B cell (primary cell): ENCODE results near the gene FUT7. TPM values are rescaled to one million over a fixed set of nuclear protein-coding genes. Genes with fewer than 3 reads are reported as not detected.

ENCODE experiments used
- ATAC-seq: fragments of 200-7000 bp; cut with Tn5 transposase; one replicate; pipeline ENCODE4 v1.10.0; 2021; ENCODE audit warnings: low read depth, mild to moderate bottlenecking, moderate number of reproducible peaks, moderate library complexity
- CTCF ChIA-PET: fragments of 350-600 bp; sonication (Branson Sonifier 250); formaldehyde crosslinking; loops from one replicate; lab custom pipeline; 2021; ENCODE audit warnings: antibody characterized with exemption, inconsistent platforms; lab: Charles Lee
- POLR2A ChIA-PET: fragments of 350-600 bp; sonication (Branson Sonifier 250); formaldehyde crosslinking; loops from one replicate; lab custom pipeline; 2021; ENCODE audit warnings: antibody characterized with exemption; lab: Charles Lee
- DNase-seq: peaks from one replicate; pipeline ENCODE4 v3.0.0; 2013
- H2AFZ ChIP-seq: 2 replicates; pipeline ENCODE4 v1.6.1; 2012; ENCODE audit warnings: mild to moderate bottlenecking, low read depth, low read length; ENCODE audit not compliant: insufficient read depth, poor library complexity, severe bottlenecking
- H3K27ac ChIP-seq, 2 donors: 1 replicate in 1 of 2; 2 replicates in 1 of 2; pipeline ENCODE4 v1.5.1; 2012 to 2013; ENCODE audit warnings: low read length in 2 of 2, mild to moderate bottlenecking in 2 of 2, moderate library complexity in 1 of 2
- H3K27me3 ChIP-seq, 4 experiments: fragments of 200-600 bp in 1 of 4; sonication (generic) in 1 of 4; replicated peaks in 1 of 4; 1 replicate in 2 of 4; 2 replicates in 2 of 4; pipeline versions ENCODE4 v1.6.1 to v1.7.0; 2013 to 2016; ENCODE audit warnings: low read length in 3 of 4, mild to moderate bottlenecking in 2 of 4, mixed read lengths in 1 of 4, moderate library complexity in 1 of 4; ENCODE audit not compliant: insufficient read depth in 4 of 4, control insufficient read depth in 3 of 4; ENCODE audit errors: control extremely low read depth in 1 of 4
- H3K36me3 ChIP-seq, 2 experiments: replicated peaks in 1 of 2; 1 replicate in 1 of 2; 2 replicates in 1 of 2; pipeline versions ENCODE4 v1.6.1 to v1.7.1; 2013; ENCODE audit warnings: low read length in 1 of 2; ENCODE audit not compliant: insufficient read depth in 2 of 2, control insufficient read depth in 1 of 2; ENCODE audit errors: control extremely low read depth in 1 of 2, extremely low read depth in 1 of 2
- H3K4me1 ChIP-seq, 2 donors: fragments of 200-600 bp in 1 of 2; sonication (generic) in 1 of 2; 1 replicate in 1 of 2; 2 replicates in 1 of 2; pipeline versions ENCODE4 v1.5.1 to v1.6.1; 2013 to 2017; ENCODE audit warnings: low read length in 2 of 2; ENCODE audit not compliant: control insufficient read depth in 2 of 2, insufficient read depth in 2 of 2
- H3K4me2 ChIP-seq: replicated peaks from 2 replicates; pipeline ENCODE3; 2012; ENCODE audit warnings: mild to moderate bottlenecking, low read depth, low read length; ENCODE audit not compliant: poor library complexity, severe bottlenecking
- H3K4me3 ChIP-seq, 5 experiments: fragments of 200-600 bp in 1 of 5; sonication (generic) in 1 of 5; 1 replicate in 3 of 5; 2 replicates in 2 of 5; pipeline versions ENCODE4 v1.5.1 to v1.7.0; 2011 to 2016; ENCODE audit warnings: low read length in 4 of 5, mild to moderate bottlenecking in 4 of 5, low read depth in 2 of 5, control low read depth in 1 of 5, moderate library complexity in 1 of 5; ENCODE audit not compliant: insufficient read depth in 1 of 5; ENCODE audit errors: control extremely low read depth in 1 of 5, extremely low read depth in 1 of 5
- H3K79me2 ChIP-seq: fragments of 200-600 bp; sonication (generic); one replicate; pipeline ENCODE4 v1.6.0; 2016; ENCODE audit warnings: low read length; ENCODE audit not compliant: control insufficient read depth, insufficient read depth
- H3K9ac ChIP-seq: fragments of 200-600 bp; sonication (generic); 2 replicates; pipeline ENCODE4 v1.6.1; 2017; ENCODE audit warnings: mild to moderate bottlenecking, low read length, moderate library complexity
- H3K9me3 ChIP-seq, 3 donors: one replicate each; pipeline versions ENCODE4 v1.6.1 to v1.7.1; 2013; ENCODE audit warnings: low read length in 2 of 3; ENCODE audit not compliant: control insufficient read depth in 2 of 3, insufficient read depth in 1 of 3; ENCODE audit errors: control extremely low read depth in 1 of 3
- H4K20me1 ChIP-seq: 2 replicates; pipeline ENCODE4 v1.6.0; 2012; ENCODE audit warnings: mild to moderate bottlenecking, low read length; ENCODE audit not compliant: insufficient read depth, control insufficient read depth, poor library complexity, severe bottlenecking
- H3K27ac Mint-ChIP-seq: one replicate; pipeline ENCODE4 v1.8.0; 2021; ENCODE audit warnings: mixed read lengths
- H3K27me3 Mint-ChIP-seq: one replicate; pipeline ENCODE4 v1.8.0; 2021; ENCODE audit warnings: mixed read lengths
- H3K4me1 Mint-ChIP-seq: one replicate; pipeline ENCODE4 v1.8.0; 2021; ENCODE audit warnings: mixed read lengths
- H3K4me3 Mint-ChIP-seq: one replicate; pipeline ENCODE4 v1.8.0; 2021; ENCODE audit warnings: mixed read lengths
- H3K9me3 Mint-ChIP-seq: one replicate; pipeline ENCODE4 v1.8.0; 2022; ENCODE audit warnings: mixed read lengths; ENCODE audit not compliant: insufficient read depth
- CTCF ChIP-seq: fragments of 200-600 bp; IDR thresholded peaks from one replicate; pipeline ENCODE4 v1.8.0; 2022; ENCODE audit warnings: antibody characterized with exemption, mild to moderate bottlenecking
- EZH2 ChIP-seq: IDR thresholded peaks from 2 replicates; pipeline ENCODE4 v1.6.1; 2012; ENCODE audit warnings: borderline replicate concordance, low read depth, mild to moderate bottlenecking, moderate library complexity, low read length; ENCODE audit not compliant: insufficient read depth, poor library complexity, severe bottlenecking
- whole genome bisulfite sequencing: methylation state at CpG from one replicate; pipeline ENCODE4 v1.1.5; 2013; ENCODE audit warnings: missing lambda C conversion rate; ENCODE audit not compliant: insufficient coverage; 5-methylcytosine and 5-hydroxymethylcytosine counted together
- intact Hi-C: fragments of 100-400 bp; cut with micrococcal nuclease; formaldehyde crosslinking; loops from one replicate; pipeline ENCODE4 v1.10.0; 2022
- polyA plus RNA-seq: library from polyadenylated mRNA; depleted of rRNA; stranded (reverse); fragments of >200 nt; gene quantifications from 2 replicates; pipeline ENCODE4 v1.2.3, GENCODE V29; 2012
- total RNA-seq, 2 donors: library from RNA; stranded (reverse); fragments of 120-200 nt in 1 of 2; gene quantifications; 1 replicate in 1 of 2; 2 replicates in 1 of 2; pipeline versions ENCODE4 v1.2.3 to v1.2.4, GENCODE V29; 2013 to 2022

The FUT7 gene
- total and polyA plus RNA-seq, 2 donors (not counting 1 experiment from before 2014, with no cell fraction given) = 7.3 to 8.2 TPM

- Histone ChIP-seq H3K79me2 (no peaks in the 10 kb centered on the region), H2AFZ (no peak overlapping the region), H3K27me3 (no peaks in the 10 kb centered on the region), H3K4me3 (no peak overlapping the region), H3K36me3 (peaks cover 0 to 5% of the 10 kb centered on the region in 2 experiments), H3K9ac (no peak overlapping the region), H3K4me1 (peaks cover 0 to 3% of the 10 kb centered on the region in 2 donors), H3K27ac (no peak overlapping the region), H3K9me3 (peaks cover 0 to 9% (median 0%) of the 10 kb centered on the region in 3 donors), H3K4me2 (no peak overlapping the region), H4K20me1 (no peaks in the 10 kb centered on the region)
- WGBS = 97% methylated on average over 32 of the region's 32 CpGs
- CTCF ChIA-PET = interaction anchor here (1.2 to 2.1 kb wide), 2 partner anchors 15 to 17 kb away, joined by 3 to 6 read pairs; no protein-coding TSS in a partner anchor
- Mint-ChIP-seq H3K4me1 (peaks cover 5% of the 10 kb centered on the region), H3K27ac (no peak overlapping the region), H3K27me3 (no peaks in the 10 kb centered on the region), H3K4me3 (no peak overlapping the region), H3K9me3 (no peaks in the 10 kb centered on the region)
- intact Hi-C loops = no loop called here
- ATAC-seq = no peak
- POLR2A ChIA-PET = interaction anchor here (0.9 to 1.2 kb wide), 4 partner anchors 10 to 21 kb away, joined by 3 read pairs; partner anchors contain the start of gene FUT7
- TF ChIP-seq CTCF (no peak), EZH2 (no peak)
- no peak for DNase-seq
These were observed 10.9 kb downstream of the FUT7 start for GRCh38 chr9:137020771-137021567.
